ENCODE data around the gene CPVL.

DNA sequence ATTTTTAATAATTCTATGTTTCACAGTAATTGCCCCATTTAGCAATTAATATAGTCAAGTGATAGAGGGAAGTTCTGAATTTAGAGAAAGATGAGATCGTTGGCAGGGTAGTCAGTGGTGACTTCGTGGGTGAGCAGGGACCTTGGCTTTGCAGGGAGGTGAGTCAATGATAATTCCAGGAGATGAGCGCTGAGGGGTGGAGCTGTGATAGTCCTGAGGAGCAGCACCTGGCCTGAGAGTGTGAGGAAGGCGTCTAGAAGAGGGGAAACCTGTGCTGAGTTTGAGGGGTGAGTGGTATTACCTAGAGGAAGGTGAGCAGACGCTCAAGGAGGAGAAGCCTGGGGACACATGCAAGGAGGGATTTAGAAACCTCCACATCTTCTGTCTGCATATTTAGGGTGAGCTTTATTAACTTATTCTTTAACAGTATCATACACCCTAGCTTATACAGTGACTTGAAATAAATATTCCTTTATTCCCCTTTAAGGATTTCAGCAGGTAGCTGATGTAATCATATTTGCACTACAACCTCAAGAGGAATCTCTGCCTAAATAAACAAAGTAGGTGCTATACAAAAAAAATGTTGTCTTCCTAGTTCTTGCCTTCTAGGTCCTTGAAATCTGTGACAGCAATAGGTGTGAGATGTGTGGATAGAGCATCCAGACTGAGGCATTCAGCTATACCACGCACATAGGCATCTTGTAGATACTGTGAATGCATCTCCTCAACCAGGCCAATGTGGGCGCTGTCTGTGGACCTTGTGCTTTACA is 186.1 kb downstream of the CPVL start:
- no peak for TF ChIP-seq POLR2A (IDR thresholded peaks at IDR 0.05; ENCODE audit: low read length)
- no peak for TF ChIP-seq GATA1 (IDR thresholded peaks at IDR 0.05; ENCODE audit: low read depth, low read length)

Measured in erythroblast (primary cell).